RPMI8226 (cell line): ENCODE results near the gene GPRIN3.
"Not testable (repeated sequence)": the region's sequence is repeated elsewhere in the genome, so short reads cannot be mapped to it uniquely, and the experiment has no call there.

ENCODE experiments used
- DNase-seq: peaks from one replicate; pipeline ENCODE4 v3.0.0-alpha.2; 2015

The GPRIN3 gene

GRCh38 chr4:89309154-89309553 lies 1.6 kb upstream of the GPRIN3 start:
- not testable (repeated sequence) for DNase-seq

GRCh38 chr4:89308161-89308500 lies 531 bp upstream of the GPRIN3 start:
- DNase-seq: peak; percentile 42

GRCh38 chr4:89307178-89307445 lies 488 bp downstream of the GPRIN3 start:
- no peak for DNase-seq

- DNase-seq: peak; percentile 69
Measured at GRCh38 chr4:89306486-89307177, 968 bp downstream of the GPRIN3 start.

GRCh38 chr4:89305712-89306437 lies 1.7 kb downstream of the GPRIN3 start:
- DNase-seq: peak; percentile 46

- DNase-seq: no peak
Measured at GRCh38 chr4:89305028-89305427, 2.6 kb downstream of the GPRIN3 start.

GRCh38 chr4:89303814-89304388 lies 3.7 kb downstream of the GPRIN3 start:
- DNase-seq: peak; percentile 24

GRCh38 chr4:89303177-89303576 lies 4.4 kb downstream of the GPRIN3 start:
- peak; percentile 85 for DNase-seq

- no peak for DNase-seq
Measured at GRCh38 chr4:89301902-89302301, 5.7 kb downstream of the GPRIN3 start.

GRCh38 chr4:89301003-89301402 lies 6.6 kb downstream of the GPRIN3 start:
- no peak for DNase-seq

- DNase-seq: peak; percentile 28
Measured at GRCh38 chr4:89300499-89300898, 7.1 kb downstream of the GPRIN3 start.

GRCh38 chr4:89300060-89300459 lies 7.5 kb downstream of the GPRIN3 start:
- no peak for DNase-seq

GRCh38 chr4:89299153-89299791 lies 8.3 kb downstream of the GPRIN3 start:
- DNase-seq: peak; percentile 49

- DNase-seq: peak; percentile 51
Measured at GRCh38 chr4:89298788-89299152, 8.8 kb downstream of the GPRIN3 start.

- peak; percentile 85 for DNase-seq
Measured at GRCh38 chr4:89298155-89298554, 9.4 kb downstream of the GPRIN3 start.

- DNase-seq: no peak
Measured at GRCh38 chr4:89296896-89297295, 10.7 kb downstream of the GPRIN3 start.

- no peak for DNase-seq
Measured at GRCh38 chr4:89296399-89296798, 11.2 kb downstream of the GPRIN3 start.

- no peak for DNase-seq
Measured at GRCh38 chr4:89295415-89295927, 12.1 kb downstream of the GPRIN3 start.

- DNase-seq: peak; percentile 57
Measured at GRCh38 chr4:89294573-89295269, 12.9 kb downstream of the GPRIN3 start.

GRCh38 chr4:89293299-89293698 lies 14.3 kb downstream of the GPRIN3 start:
- DNase-seq: peak; percentile 59

GRCh38 chr4:89290727-89291516 lies 16.7 kb downstream of the GPRIN3 start:
- peak; percentile 61 for DNase-seq

GRCh38 chr4:89289312-89289711 lies 18.3 kb downstream of the GPRIN3 start:
- DNase-seq: no peak
